Jurkat, Clone E6-1 (cell line): ENCODE measurements around the gene ARFRP1.
A peak's percentile ranks its signal among the peaks of the same experiment; 100 is the strongest.
"Not testable (repeated sequence)": the region's sequence is repeated elsewhere in the genome, so short reads cannot be mapped to it uniquely, and the experiment has no call there.

ENCODE experiments used
- DNase-seq: peaks from one replicate; pipeline ENCODE4 v3.0.0-alpha.2; 2011; ENCODE audit warnings: low read depth, low spot score
- H3K4me3 ChIP-seq: 2 replicates; pipeline ENCODE4 v1.5.1; 2011; ENCODE audit warnings: mild to moderate bottlenecking, low read length, control low read depth, moderate library complexity

The ARFRP1 gene

GRCh38 chr20:63663332-63664066 lies 44.3 kb downstream of the ARFRP1 start:
- DNase-seq, result no peak
- no peak overlapping the region for H3K4me3 ChIP-seq

GRCh38 chr20:63662813-63663189 lies 45.0 kb downstream of the ARFRP1 start:
- H3K4me3 ChIP-seq, result no peak overlapping the region
- DNase-seq, result no peak

- DNase-seq, result no peak
- H3K4me3 ChIP-seq, result no peak overlapping the region
These were observed 45.6 kb downstream of the ARFRP1 start for GRCh38 chr20:63661959-63662812.

GRCh38 chr20:63661108-63661507 lies 46.7 kb downstream of the ARFRP1 start:
- no peak for DNase-seq
- H3K4me3 ChIP-seq, result no peak overlapping the region

GRCh38 chr20:63660622-63661021 lies 47.2 kb downstream of the ARFRP1 start:
- no peak overlapping the region for H3K4me3 ChIP-seq
- no peak for DNase-seq

- DNase-seq, H3K4me3 ChIP-seq: not testable (repeated sequence)
These were observed 47.6 kb downstream of the ARFRP1 start for GRCh38 chr20:63660174-63660573.

GRCh38 chr20:63659370-63659769 lies 48.4 kb downstream of the ARFRP1 start:
- DNase-seq, result no peak
- peak overlapping the region; percentile 97 for H3K4me3 ChIP-seq

- no peak for DNase-seq
- H3K4me3 ChIP-seq, result peak overlapping the region; percentile 97
These were observed 49.0 kb downstream of the ARFRP1 start for GRCh38 chr20:63658749-63659187.

GRCh38 chr20:63657937-63658748 lies 49.6 kb downstream of the ARFRP1 start, which contains the start of gene RTEL1:
Gene RTEL1 (plus strand): TSS chr20:63658312. CDS start chr20:63659403, 1,091 bp downstream.
- DNase-seq, result peak; percentile 85
- peak within 1 kb of the TSS; percentile 97 for H3K4me3 ChIP-seq

GRCh38 chr20:63657260-63657936 lies 50.4 kb downstream of the ARFRP1 start:
- no peak for DNase-seq
- H3K4me3 ChIP-seq, result peak overlapping the region; percentile 97

- no peak for DNase-seq
- H3K4me3 ChIP-seq, result no peak overlapping the region
These were observed 51.3 kb downstream of the ARFRP1 start for GRCh38 chr20:63656451-63656850.

GRCh38 chr20:63655249-63655648 lies 52.5 kb downstream of the ARFRP1 start:
- DNase-seq, result no peak
- no peak overlapping the region for H3K4me3 ChIP-seq

GRCh38 chr20:63653974-63654668 lies 53.7 kb downstream of the ARFRP1 start:
- H3K4me3 ChIP-seq, result peak overlapping the region; percentile 60
- DNase-seq, result no peak

- H3K4me3 ChIP-seq, result peak within 1 kb of the TSS; percentile 64
These were observed 54.5 kb downstream of the ARFRP1 start, which contains the start of gene STMN3 for GRCh38 chr20:63653041-63653973. Gene STMN3 (minus strand): TSS chr20:63653424. CDS start chr20:63653345, 79 bp downstream.

GRCh38 chr20:63652192-63652980 lies 55.4 kb downstream of the ARFRP1 start:
- no peak for DNase-seq
- peak overlapping the region; percentile 64 for H3K4me3 ChIP-seq

More at GRCh38 chr20:63653041-63653973, 54.5 kb downstream of the ARFRP1 start, which contains the start of gene STMN3:
- peak; percentile 89 for DNase-seq

- peak overlapping the region; percentile 64 for H3K4me3 ChIP-seq
- DNase-seq, result no peak
These were observed 55.9 kb downstream of the ARFRP1 start for GRCh38 chr20:63651942-63652191.

- not testable (repeated sequence) for DNase-seq
These were observed 57.3 kb downstream of the ARFRP1 start for GRCh38 chr20:63650486-63650885.

More at GRCh38 chr20:63650486-63650885, 57.3 kb downstream of the ARFRP1 start:
- not testable (repeated sequence) for H3K4me3 ChIP-seq
